ENCODE results near the gene OCA2.

Gene OCA2

GRCh38 chr15:28066231-28066630 lies 32.9 kb downstream of the OCA2 start:
- POLR2A ChIA-PET (ENCODE audit: low non-redundant PET) = no interaction called here
- H3K27ac ChIP-seq = no peak overlapping the region
- DNase-seq (ENCODE audit: low spot score) = no peak
- TF ChIP-seq CTCF (conservative IDR thresholded peaks at IDR 0.05; ENCODE audit: low read depth) = no peak
- CTCF ChIA-PET = no interaction called here

GRCh38 chr15:28060005-28060404 lies 39.1 kb downstream of the OCA2 start:
- H3K27ac ChIP-seq = no peak overlapping the region
- CTCF ChIA-PET = interaction anchor here (0.6 kb wide), 1 partner anchor 671 kb away, joined by 3 read pairs; no protein-coding TSS in a partner anchor
- no peak for DNase-seq (ENCODE audit: low spot score)
- no peak for TF ChIP-seq CTCF (conservative IDR thresholded peaks at IDR 0.05; ENCODE audit: low read depth)
- POLR2A ChIA-PET (ENCODE audit: low non-redundant PET) = no interaction called here

GRCh38 chr15:28058082-28058481 lies 41.0 kb downstream of the OCA2 start:
- TF ChIP-seq CTCF (conservative IDR thresholded peaks at IDR 0.05; ENCODE audit: low read depth) = no peak
- ChIA-PET CTCF (no interaction called here), POLR2A (ENCODE audit: low non-redundant PET) (no interaction called here)
- DNase-seq (ENCODE audit: low spot score) = no peak
- no peak overlapping the region for H3K27ac ChIP-seq

GRCh38 chr15:28051955-28052633 lies 47.0 kb downstream of the OCA2 start:
- TF ChIP-seq CTCF (conservative IDR thresholded peaks at IDR 0.05; ENCODE audit: low read depth) = no peak
- CTCF ChIA-PET = interaction anchor here (0.6 kb wide), 1 partner anchor 1616 kb away, joined by 4 read pairs; no protein-coding TSS in a partner anchor
- no peak for DNase-seq (ENCODE audit: low spot score)
- POLR2A ChIA-PET (ENCODE audit: low non-redundant PET) = no interaction called here
- no peak overlapping the region for H3K27ac ChIP-seq

GRCh38 chr15:28049581-28049980 lies 49.5 kb downstream of the OCA2 start:
- DNase-seq (ENCODE audit: low spot score) = no peak
- no peak for TF ChIP-seq CTCF (conservative IDR thresholded peaks at IDR 0.05; ENCODE audit: low read depth)
- no peak overlapping the region for H3K27ac ChIP-seq
- ChIA-PET CTCF (no interaction called here), POLR2A (ENCODE audit: low non-redundant PET) (no interaction called here)

GRCh38 chr15:28047277-28047676 lies 51.8 kb downstream of the OCA2 start:
- no peak overlapping the region for H3K27ac ChIP-seq
- no peak for DNase-seq (ENCODE audit: low spot score)
- ChIA-PET POLR2A (ENCODE audit: low non-redundant PET) (no interaction called here), CTCF (no interaction called here)
- no peak for TF ChIP-seq CTCF (conservative IDR thresholded peaks at IDR 0.05; ENCODE audit: low read depth)

All from RWPE1 (cell line).